Measurements from ENCODE around the gene SLC25A4.

GRCh38 chr4:185138161-185138560 lies 4.9 kb upstream of the SLC25A4 start:
- TF ChIP-seq POLR2A (IDR thresholded peaks at IDR 0.05), result no peak
- no peak for TF ChIP-seq CTCF (IDR thresholded peaks at IDR 0.05 in 4 of 5, conservative IDR thresholded peaks at IDR 0.05 in 1 of 5)

All from gastrocnemius medialis (tissue), 4 donors.